ENCODE measurements around the gene TSC22D3.

GRCh38 chrX:107731831-107732502 lies 43.6 kb downstream of the TSC22D3 start:
- TF ChIP-seq POLR2A (IDR thresholded peaks at IDR 0.05; ENCODE audit: low read depth, low read length): no peak
- TF ChIP-seq POLR2AphosphoS5 (IDR thresholded peaks at IDR 0.05; ENCODE audit: low read depth, low read length): no peak
- no peak for TF ChIP-seq TAF1 (IDR thresholded peaks at IDR 0.05; ENCODE audit: borderline replicate concordance, low read depth, low read length)
